Nephron progenitor cell (in vitro differentiated cells): ENCODE measurements around the gene MPST.
A peak's percentile ranks its signal among the peaks of the same experiment; 100 is the strongest.

ENCODE experiments used
- DNase-seq: peaks from one replicate; pipeline ENCODE4 v3.0.0; 2021
- H3K27ac Mint-ChIP-seq: 2 replicates; pipeline ENCODE4 v1.8.0; 2021; ENCODE audit warnings: mild to moderate bottlenecking, moderate library complexity, mixed read lengths
- H3K27me3 Mint-ChIP-seq: 2 replicates; pipeline ENCODE4 v1.8.0; 2021; ENCODE audit warnings: mild to moderate bottlenecking, low read depth, mixed read lengths; ENCODE audit not compliant: poor library complexity
- H3K36me3 Mint-ChIP-seq: 2 replicates; pipeline ENCODE4 v1.8.0; 2021; ENCODE audit warnings: low read depth, mixed read lengths
- H3K4me1 Mint-ChIP-seq: 2 replicates; pipeline ENCODE4 v1.8.0; 2021; ENCODE audit warnings: mixed read lengths
- H3K4me3 Mint-ChIP-seq: 2 replicates; pipeline ENCODE4 v1.8.0; 2021; ENCODE audit warnings: mild to moderate bottlenecking, moderate library complexity, mixed read lengths
- H3K9me3 Mint-ChIP-seq: 2 replicates; pipeline ENCODE4 v1.8.0; 2021; ENCODE audit warnings: mild to moderate bottlenecking, moderate library complexity, mixed read lengths
- CTCF ChIP-seq: fragments of 200-600 bp; sonication (generic); IDR thresholded peaks from 2 replicates; pipeline ENCODE4 v1.5.0; 2021; ENCODE audit warnings: antibody characterized with exemption

MPST gene

GRCh38 chr22:37077802-37078448 is 58.4 kb downstream of the MPST start:
- DNase-seq, result peak; percentile 91
- H3K4me3 Mint-ChIP-seq, result no peak overlapping the region
- H3K27ac Mint-ChIP-seq, result no peak overlapping the region
- peaks cover 20% of the 10 kb centered on the region for H3K27me3 Mint-ChIP-seq
- H3K9me3 Mint-ChIP-seq, result no peaks in the 10 kb centered on the region
- TF ChIP-seq CTCF, result peak; percentile 100
- peaks cover 5% of the 10 kb centered on the region for H3K4me1 Mint-ChIP-seq
- no peaks in the 10 kb centered on the region for H3K36me3 Mint-ChIP-seq

GRCh38 chr22:37079158-37079557 is 59.6 kb downstream of the MPST start:
- Mint-ChIP-seq H3K27ac (no peak overlapping the region), H3K27me3 (peaks cover 29% of the 10 kb centered on the region), H3K4me1 (peaks cover 5% of the 10 kb centered on the region), H3K4me3 (no peak overlapping the region), H3K36me3 (no peaks in the 10 kb centered on the region), H3K9me3 (no peaks in the 10 kb centered on the region)
- TF ChIP-seq CTCF, result no peak
- DNase-seq, result no peak
